Measurements from ENCODE around the gene SULT4A1.

Gene SULT4A1

GRCh38 chr22:43880541-43880991 lies 18.3 kb upstream of the SULT4A1 start:
- no peak for TF ChIP-seq FOXM1 (IDR thresholded peaks at IDR 0.05; ENCODE audit: borderline replicate concordance)
- no peak for TF ChIP-seq FOXK2 (IDR thresholded peaks at IDR 0.05)
- no peak for TF ChIP-seq FOXA1 (IDR thresholded peaks at IDR 0.05)
- no peak for TF ChIP-seq NFRKB (IDR thresholded peaks at IDR 0.05)
- no peak for TF ChIP-seq ARNT (IDR thresholded peaks at IDR 0.05)
- no peak for TF ChIP-seq PKNOX1 (IDR thresholded peaks at IDR 0.05)
- TF ChIP-seq HDGF (IDR thresholded peaks at IDR 0.05; ENCODE audit: borderline replicate concordance), result no peak
- no peak for TF ChIP-seq SUZ12 (IDR thresholded peaks at IDR 0.05)
- no peak for TF ChIP-seq TARDBP (IDR thresholded peaks at IDR 0.05)
- TF ChIP-seq L3MBTL2 (conservative IDR thresholded peaks at IDR 0.05), result no peak
- no peak for TF ChIP-seq SP1 (IDR thresholded peaks at IDR 0.05)
- TF ChIP-seq ZNF384 (IDR thresholded peaks at IDR 0.05), result no peak
- no peak for DNase-seq (ENCODE audit: extremely low spot score)
- ChIA-PET POLR2A (no interaction called here), CTCF (interaction anchor here (0.6 to 1.1 kb wide), 2 partner anchors 66 to 359 kb away, joined by 4 to 6 read pairs; no protein-coding TSS in a partner anchor)

GRCh38 chr22:43879901-43880540 lies 17.7 kb upstream of the SULT4A1 start:
- TF ChIP-seq SUZ12 (IDR thresholded peaks at IDR 0.05), result no peak
- TF ChIP-seq FOXM1 (IDR thresholded peaks at IDR 0.05; ENCODE audit: borderline replicate concordance), result no peak
- no peak for TF ChIP-seq L3MBTL2 (conservative IDR thresholded peaks at IDR 0.05)
- no peak for TF ChIP-seq LEF1 (IDR thresholded peaks at IDR 0.05; ENCODE audit: borderline replicate concordance)
- no peak for TF ChIP-seq ELF4 (IDR thresholded peaks at IDR 0.05)
- no peak for TF ChIP-seq CTBP1 (IDR thresholded peaks at IDR 0.05; ENCODE audit: borderline replicate concordance)
- TF ChIP-seq NFRKB (IDR thresholded peaks at IDR 0.05), result no peak
- TF ChIP-seq FOXA1 (IDR thresholded peaks at IDR 0.05), result no peak
- no peak for TF ChIP-seq SP1 (IDR thresholded peaks at IDR 0.05)
- TF ChIP-seq ARNT (IDR thresholded peaks at IDR 0.05), result no peak
- TF ChIP-seq PKNOX1 (IDR thresholded peaks at IDR 0.05), result no peak
- no peak for TF ChIP-seq FOXK2 (IDR thresholded peaks at IDR 0.05)
- TF ChIP-seq BHLHE40 (IDR thresholded peaks at IDR 0.05; ENCODE audit: borderline replicate concordance), result no peak
- no peak for TF ChIP-seq HDGF (IDR thresholded peaks at IDR 0.05; ENCODE audit: borderline replicate concordance)
- TF ChIP-seq ZNF384 (IDR thresholded peaks at IDR 0.05), result no peak
- DNase-seq (ENCODE audit: extremely low spot score), result no peak
- ChIA-PET POLR2A (no interaction called here), CTCF (interaction anchor here (0.6 kb wide), 1 partner anchor 359 kb away, joined by 6 read pairs; no protein-coding TSS in a partner anchor)

- CTCF ChIA-PET, result no interaction called here
- DNase-seq (ENCODE audit: extremely low spot score), result no peak
- POLR2A ChIA-PET, result no interaction called here
- TF ChIP-seq HDGF (IDR thresholded peaks at IDR 0.05; ENCODE audit: borderline replicate concordance), result no peak
Observed at GRCh38 chr22:43878831-43879550, 16.7 kb upstream of the SULT4A1 start.

- no peak for DNase-seq (ENCODE audit: extremely low spot score)
- POLR2A ChIA-PET, result no interaction called here
- TF ChIP-seq ARNT (IDR thresholded peaks at IDR 0.05) (no peak), HDGF (IDR thresholded peaks at IDR 0.05; ENCODE audit: borderline replicate concordance) (no peak), FOXK2 (IDR thresholded peaks at IDR 0.05) (no peak), SP1 (IDR thresholded peaks at IDR 0.05) (no peak), CTBP1 (IDR thresholded peaks at IDR 0.05; ENCODE audit: borderline replicate concordance) (no peak), SUZ12 (IDR thresholded peaks at IDR 0.05) (no peak), BHLHE40 (IDR thresholded peaks at IDR 0.05; ENCODE audit: borderline replicate concordance) (no peak), LEF1 (IDR thresholded peaks at IDR 0.05; ENCODE audit: borderline replicate concordance) (no peak), L3MBTL2 (conservative IDR thresholded peaks at IDR 0.05) (no peak), TARDBP (IDR thresholded peaks at IDR 0.05) (no peak)
- CTCF ChIA-PET, result interaction anchor here (0.5 kb wide), 1 partner anchor 1090 kb away, joined by 5 read pairs; no protein-coding TSS in a partner anchor
Observed at GRCh38 chr22:43878079-43878795, 15.9 kb upstream of the SULT4A1 start.

- no peak for DNase-seq (ENCODE audit: extremely low spot score)
- TF ChIP-seq LEF1 (IDR thresholded peaks at IDR 0.05; ENCODE audit: borderline replicate concordance) (no peak), CTBP1 (IDR thresholded peaks at IDR 0.05; ENCODE audit: borderline replicate concordance) (no peak), PKNOX1 (IDR thresholded peaks at IDR 0.05) (no peak), FOXM1 (IDR thresholded peaks at IDR 0.05; ENCODE audit: borderline replicate concordance) (no peak), NFRKB (IDR thresholded peaks at IDR 0.05) (no peak), HDGF (IDR thresholded peaks at IDR 0.05; ENCODE audit: borderline replicate concordance) (no peak), L3MBTL2 (conservative IDR thresholded peaks at IDR 0.05) (no peak), FOXK2 (IDR thresholded peaks at IDR 0.05) (no peak), FOXA1 (IDR thresholded peaks at IDR 0.05) (no peak), BHLHE40 (IDR thresholded peaks at IDR 0.05; ENCODE audit: borderline replicate concordance) (no peak), ELF4 (IDR thresholded peaks at IDR 0.05) (no peak), TARDBP (IDR thresholded peaks at IDR 0.05) (no peak), ARNT (IDR thresholded peaks at IDR 0.05) (no peak), SUZ12 (IDR thresholded peaks at IDR 0.05) (no peak), ZNF384 (IDR thresholded peaks at IDR 0.05) (no peak), SP1 (IDR thresholded peaks at IDR 0.05) (no peak)
- ChIA-PET CTCF (interaction anchor here (1.2 kb wide), 1 partner anchor 8 kb away, joined by 4 read pairs; no protein-coding TSS in a partner anchor), POLR2A (interaction anchor here (0.8 kb wide), 1 partner anchor 19 kb away, joined by 3 read pairs; no protein-coding TSS in a partner anchor)
Observed at GRCh38 chr22:43876866-43877509, 14.7 kb upstream of the SULT4A1 start.

Measured in HEK293T (cell line).